Colon (tissue), 2 donors: ENCODE results near the gene MDM4.
"Not testable (repeated sequence)": the region's sequence is repeated elsewhere in the genome, so short reads cannot be mapped to it uniquely, and the experiment has no call there.

ENCODE experiments used
- FAIRE-seq: peaks from 2 replicates; lab custom pipeline; 2012; peaks lifted over from hg19 to GRCh38; lab: Jason Lieb, UNC
- donor health status: control.
- donor health status: control.

The MDM4 gene

DNA sequence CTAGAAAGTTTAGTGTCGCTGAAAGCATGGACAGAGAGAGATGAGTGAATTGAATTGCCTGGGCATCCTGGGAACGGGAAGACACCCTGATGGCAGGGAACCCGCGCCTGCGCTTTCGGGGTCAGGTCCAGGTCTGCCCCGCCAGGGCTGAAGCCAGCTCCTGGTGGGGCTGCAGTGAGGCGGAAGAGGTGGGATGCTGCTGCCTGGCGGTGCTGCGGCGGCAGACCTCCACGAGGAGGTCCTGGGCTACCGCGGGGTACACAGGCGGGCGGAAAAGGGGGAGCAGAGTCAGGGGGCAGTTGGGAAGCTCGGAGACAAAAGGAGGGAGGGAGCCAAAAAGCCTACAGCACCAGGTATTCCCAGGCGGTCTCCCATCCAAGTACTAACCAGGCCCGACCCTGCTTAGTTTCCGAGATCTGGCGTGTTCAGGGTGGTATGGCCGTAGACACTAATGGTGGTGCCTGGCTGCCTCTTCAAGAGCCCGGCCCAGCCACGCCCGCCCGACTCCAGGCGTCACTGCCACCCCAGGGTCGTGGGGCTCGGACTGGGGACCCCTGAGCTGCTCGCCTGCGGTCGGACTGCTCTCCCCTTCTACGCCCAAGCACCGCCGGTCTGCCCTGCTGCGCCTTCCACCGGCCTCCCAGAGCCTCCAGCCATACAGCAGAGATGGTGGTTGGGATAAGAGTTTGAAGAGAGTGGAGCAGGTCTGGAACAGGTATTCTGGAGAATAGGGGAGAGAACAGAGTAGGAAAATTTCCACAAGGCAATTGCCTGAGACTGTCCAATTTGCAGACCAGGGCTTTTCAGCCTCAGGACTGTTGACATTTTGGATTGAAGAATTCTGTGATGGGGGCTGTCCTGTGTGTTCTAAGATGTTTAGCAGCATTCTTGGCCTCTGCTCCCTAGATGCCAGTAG lies 46.1 kb downstream of the MDM4 start:
- no peak for FAIRE-seq

DNA sequence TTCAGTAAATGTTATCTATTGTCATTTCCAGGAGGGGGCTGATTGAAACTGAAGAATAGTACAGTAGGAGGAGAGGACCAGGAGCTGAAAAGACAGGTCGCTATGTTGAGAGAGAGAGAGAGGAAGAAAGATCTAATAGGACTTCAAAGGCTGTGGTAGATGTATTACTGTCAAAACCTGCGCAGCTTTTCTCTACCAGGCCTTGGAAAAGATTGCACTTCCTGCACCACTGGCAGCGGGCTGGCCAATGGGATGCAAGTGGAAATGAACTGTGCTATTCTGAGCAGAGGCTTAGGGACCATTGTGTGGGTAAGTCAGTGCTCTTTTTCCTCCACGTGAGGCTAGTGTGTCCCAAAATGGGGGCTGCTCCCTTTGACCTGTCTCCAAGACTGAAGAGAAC lies 47.1 kb downstream of the MDM4 start:
- no peak for FAIRE-seq

DNA sequence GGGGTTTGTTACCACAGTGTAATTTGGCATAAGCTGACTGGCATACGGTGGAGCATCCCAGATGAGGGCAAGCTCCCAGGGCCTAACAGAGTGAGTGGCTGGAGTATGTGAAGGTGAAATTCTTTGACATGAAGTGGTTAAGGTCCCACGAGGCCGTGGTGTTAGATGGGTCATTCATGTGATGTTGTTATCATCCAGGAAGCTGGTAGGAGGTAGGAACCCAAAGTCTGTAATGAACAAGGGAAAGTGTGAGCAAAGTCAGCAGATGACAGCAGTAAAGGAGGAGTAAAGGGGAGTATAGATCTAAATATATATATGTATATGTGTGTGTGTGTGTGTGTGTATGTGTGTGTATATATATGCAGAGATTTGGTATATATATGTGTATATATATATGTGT lies 47.6 kb downstream of the MDM4 start:
- FAIRE-seq: no peak

DNA sequence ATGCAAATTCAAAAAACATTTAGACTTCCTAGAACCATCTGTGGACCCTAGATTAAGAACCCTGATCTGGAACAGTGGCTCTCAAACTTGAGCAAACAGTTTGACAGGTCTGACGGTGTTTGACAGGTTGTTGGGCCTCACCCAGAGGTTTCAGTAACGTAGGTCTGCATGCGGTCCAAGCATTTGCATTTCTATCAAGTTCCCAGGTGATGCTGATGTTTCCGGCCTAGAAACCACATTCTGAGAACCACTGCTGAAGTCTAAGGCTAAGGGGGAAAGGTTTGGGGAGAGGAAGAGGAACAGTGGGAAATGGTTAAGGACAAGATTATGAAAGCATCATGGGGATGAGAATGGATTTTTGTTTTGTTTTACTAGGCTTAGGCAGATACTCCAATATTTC lies 48.6 kb downstream of the MDM4 start:
- no peak for FAIRE-seq

DNA sequence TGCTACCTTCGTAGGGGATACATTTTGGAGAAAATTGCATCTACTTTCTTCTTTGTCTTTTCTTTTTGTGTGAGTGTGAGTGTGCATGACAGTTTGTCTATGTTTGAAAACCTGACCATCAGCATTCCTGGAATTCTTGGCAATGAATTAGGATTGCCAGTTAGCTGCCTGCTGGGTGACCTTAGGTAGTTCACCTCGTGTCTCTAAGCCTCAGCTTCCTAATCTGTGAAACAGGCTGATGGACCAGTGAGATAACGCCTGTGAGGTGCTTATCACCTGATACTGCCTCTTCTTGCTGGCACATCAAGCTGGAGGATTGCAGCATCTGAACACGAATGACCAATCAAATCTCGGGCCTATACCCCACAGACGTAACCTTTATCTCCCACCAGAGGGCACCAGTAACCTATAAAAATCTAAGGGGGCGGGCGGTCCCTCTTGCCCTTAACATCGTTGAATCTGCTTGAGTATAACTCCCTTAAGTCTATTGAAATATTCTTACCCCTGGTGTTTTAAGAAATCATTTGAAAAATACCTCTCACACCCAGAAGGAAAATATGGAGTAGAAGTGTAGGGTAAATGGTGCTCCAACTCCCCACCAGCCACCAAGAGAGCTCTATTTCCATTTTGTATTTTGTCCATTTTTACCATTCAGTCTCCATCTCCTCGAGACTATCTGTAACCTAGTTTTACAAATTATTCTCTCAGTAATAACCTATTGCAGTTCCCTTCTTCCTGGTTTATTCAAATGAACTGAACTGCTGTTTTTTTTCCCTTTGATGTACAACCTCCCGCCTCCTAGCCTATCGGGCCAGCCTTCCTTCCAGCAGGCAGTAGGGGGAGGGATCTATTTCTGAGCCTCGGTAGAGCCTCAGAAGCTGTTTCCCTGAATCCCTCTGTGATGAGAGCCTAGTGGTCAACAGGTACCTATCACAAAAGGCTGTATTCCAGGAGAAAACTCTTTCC lies 49.7 kb downstream of the MDM4 start:
- no peak for FAIRE-seq

DNA sequence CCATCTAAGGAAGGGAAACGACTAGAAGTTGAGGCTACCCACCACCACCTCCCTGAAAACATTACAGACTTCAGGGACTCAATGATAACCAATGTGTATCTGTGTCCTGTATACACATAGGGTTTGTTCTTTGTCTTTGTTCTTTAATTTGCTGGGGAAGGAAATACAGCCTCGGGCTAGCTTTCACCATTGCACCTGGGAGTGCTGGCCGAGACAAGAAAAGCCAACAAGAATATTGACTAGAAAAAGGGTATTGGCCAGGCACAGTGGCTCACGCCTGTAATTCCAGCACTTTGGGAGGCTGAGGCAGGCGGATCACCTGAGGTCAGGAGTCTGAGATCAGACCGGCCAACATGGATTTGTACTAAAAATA lies 50.4 kb downstream of the MDM4 start:
- FAIRE-seq: no peak

DNA sequence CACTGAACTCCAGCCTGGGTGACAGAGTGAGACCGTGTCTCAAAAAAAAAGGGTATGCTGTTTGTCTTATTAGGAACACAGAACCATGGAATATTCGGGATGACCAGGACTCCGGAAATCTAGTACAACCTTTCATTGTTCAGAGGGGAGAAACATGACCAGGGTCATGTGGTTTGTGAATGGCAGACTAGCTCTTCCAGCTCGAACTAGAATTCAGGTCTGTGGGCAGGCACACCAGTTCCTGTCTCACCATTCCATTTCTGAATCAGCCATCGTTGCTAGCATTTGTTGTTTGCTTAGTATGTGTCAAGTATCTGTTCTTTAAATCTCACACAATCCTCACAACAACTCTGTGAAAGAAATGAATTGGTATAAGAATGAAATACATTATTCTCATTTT lies 50.9 kb downstream of the MDM4 start:
- no peak for FAIRE-seq

DNA sequence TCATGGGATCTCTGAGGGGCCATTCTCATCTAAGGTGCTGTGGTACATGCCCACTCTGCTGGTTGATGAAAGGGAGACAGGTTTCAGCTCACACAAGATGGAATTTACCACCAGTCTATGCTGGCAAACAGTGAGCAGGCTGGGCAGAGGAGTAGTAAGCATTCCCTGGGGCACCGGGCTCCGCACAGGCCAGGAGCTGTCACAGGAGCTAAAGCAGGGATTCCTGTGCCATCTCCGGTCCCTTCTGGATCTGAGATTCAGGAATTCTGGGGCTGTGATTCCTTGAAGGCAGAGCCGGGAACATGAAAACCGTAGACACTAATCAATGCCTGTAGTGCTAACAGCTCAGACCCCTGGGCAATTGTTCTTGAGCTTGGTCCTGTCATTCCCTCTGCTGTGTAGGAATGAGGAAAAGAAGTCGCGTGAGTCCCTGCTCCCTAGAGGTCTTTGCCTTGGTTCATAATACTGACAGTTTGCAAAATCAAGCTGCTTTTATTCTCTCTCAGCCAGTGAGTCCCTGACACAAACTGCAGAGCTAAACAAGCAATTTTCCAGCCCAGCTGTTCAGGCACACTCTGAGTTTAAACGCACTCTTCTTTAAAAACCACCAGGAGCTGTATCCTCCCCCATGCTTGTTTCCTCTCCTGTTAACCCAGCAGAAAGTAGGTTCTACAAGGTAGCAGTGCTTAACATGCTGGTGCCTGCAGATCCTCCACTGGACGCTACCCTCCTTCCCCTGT lies 52.5 kb downstream of the MDM4 start:
- FAIRE-seq: no peak

DNA sequence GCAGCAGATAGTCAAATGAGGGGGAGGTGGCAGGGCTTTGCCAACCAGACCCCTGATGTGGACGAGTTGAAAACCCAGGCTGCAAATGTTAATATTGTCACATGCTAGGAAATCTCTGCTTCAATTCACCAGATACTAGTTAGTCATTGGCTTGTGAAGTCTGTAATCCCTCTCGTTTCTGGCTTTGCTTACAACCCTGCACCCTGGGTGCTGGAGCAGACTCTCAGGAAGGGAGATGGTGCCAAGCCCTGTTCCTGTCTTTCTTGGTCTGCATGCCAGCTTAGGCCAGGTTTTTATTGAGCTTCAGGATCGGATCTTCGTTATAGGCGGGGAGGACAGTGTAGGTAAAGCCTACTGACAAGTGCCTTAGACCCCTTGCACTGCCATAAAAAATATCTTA lies 53.3 kb downstream of the MDM4 start:
- no peak for FAIRE-seq

DNA sequence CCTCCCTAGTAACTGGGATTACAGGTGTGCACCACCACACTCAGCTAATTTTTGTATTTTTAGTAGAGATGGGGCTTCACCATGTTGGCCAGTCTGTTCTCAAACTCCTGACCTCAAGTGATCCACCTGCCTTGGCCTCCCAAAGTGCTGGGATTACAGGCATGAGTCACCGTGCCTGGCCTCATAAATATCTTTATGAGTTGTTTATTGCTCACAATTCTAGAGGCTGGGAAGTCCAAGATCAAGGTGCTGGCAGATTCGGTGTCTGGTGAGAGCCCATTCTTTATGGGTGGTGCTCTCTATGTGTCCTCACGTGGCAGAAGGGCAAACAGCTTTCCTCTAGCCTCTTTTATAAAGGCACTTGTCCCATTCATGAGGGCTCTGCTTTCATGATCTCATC lies 53.8 kb downstream of the MDM4 start:
- FAIRE-seq: not testable (repeated sequence)

DNA sequence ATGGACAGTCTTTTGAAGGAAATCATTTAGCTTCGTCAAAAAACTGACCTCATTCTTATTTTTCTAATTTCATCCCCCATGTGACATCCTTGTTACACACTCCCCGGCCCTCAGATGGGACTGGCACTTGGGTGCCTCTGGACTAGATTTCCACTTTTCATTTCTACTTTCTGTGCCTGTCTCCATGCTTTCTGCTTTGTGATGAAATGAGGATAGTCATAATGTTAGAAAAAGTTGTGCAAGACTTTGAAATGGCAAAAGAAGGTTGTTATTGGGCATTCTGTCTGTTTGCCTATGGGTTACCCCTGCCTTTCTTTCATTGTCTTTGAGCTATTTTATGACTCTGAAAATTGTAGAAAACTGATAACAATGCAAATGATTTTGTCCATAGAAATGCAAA lies 54.9 kb downstream of the MDM4 start:
- FAIRE-seq: no peak

DNA sequence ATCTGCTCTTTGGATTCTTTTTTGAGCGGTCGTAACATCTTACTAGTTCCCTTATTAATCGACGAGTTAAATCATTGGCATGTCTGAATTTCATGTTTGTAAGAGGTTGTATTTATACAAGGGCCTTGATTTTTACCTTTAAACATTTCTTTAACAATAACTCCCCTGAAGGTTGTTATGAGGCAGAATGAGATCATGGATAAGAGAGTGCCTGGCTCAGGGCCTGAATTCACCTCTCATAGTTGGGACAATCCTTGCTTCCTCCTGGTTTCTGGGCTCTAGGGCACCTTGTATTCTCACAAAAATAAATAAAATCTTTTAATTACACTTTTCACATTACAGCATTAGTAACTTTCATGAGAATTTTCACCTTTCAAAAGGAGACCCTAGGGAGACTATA lies 55.4 kb downstream of the MDM4 start:
- no peak for FAIRE-seq

DNA sequence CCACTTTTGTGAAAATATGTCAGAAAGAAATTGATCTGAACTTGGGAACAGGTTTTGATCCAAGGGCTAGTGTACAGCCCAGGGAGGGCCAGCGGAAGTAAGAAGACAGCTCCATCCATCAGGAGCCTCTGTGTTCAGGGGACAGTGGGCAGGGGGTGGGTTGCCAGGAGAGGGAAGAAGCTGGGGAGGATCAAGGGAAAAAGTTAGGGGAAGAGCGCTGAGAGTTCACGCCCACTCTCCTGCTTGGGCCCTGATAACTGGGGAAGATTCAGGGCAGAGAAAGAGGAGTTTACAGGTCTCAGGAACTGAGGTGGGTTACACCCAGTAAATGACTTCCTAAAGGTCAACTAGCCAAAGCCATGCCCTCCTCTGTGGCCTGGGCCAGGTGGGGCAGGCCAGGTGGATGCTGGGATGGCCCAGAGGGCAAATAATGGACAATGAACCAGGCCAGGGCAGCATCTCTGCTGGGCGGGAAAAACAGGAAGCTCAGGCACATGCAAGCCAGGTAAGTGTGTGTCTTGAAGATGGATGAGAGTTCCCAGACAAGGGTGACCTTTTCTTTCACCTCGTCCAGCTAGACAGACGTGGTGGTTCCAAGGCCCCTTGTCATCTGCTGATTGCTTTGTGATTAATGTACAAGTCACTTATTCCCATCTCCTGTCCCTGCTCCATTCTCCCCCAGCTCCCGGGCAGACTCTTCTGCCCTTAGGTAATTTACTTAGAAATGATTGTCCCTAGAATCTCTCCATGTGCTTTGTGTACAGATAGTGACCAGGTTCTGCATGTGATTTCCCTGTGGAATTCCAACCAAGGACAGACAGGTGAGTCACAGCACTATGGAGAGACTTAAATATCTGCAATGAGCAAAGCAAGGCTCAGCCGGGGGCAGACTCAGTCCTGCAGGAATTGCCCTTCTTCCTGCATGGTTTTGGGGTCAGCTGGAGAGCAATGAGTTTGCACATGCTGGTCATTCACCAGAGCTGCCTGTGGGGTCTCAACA lies 57.0 kb downstream of the MDM4 start:
- no peak for FAIRE-seq

DNA sequence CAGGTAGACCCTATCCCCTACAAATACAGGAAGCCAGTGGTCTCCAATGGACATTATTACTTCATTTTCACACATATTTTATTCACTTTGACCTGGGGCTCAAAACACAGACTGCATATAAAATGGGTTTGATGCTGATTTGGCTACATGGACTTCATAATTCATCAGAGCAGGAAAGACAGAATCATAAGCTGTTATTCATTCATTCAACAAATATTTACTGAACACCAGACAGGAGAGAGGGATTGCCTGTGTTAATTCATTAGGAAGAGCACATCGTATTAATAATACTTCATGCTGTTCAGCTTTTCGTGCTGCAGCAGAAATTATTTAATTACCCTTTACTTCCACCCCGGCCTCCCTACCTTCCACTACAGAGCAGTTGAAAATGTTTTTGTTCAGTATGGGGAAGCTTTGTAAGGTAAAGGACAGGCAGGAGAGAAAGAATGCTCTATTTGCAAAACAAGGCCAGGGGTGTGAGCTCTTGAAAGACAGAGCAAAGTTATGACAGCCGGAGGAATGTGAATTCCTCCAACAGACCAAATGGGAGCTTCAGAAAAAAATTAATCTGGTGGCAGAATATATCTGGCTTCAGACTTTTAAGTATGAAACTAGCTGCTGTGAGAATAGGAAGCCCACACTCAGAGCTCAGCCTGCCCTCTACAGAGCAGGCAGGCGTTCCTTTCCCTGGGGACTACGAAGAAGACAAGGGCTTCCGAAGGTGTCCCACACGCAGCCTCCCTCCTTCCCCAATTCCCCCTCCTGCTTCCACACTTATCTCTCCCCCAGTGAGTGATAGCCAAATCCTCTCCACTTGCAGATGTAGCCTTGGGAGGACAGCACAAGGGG lies 58.0 kb downstream of the MDM4 start:
- FAIRE-seq: no peak

DNA sequence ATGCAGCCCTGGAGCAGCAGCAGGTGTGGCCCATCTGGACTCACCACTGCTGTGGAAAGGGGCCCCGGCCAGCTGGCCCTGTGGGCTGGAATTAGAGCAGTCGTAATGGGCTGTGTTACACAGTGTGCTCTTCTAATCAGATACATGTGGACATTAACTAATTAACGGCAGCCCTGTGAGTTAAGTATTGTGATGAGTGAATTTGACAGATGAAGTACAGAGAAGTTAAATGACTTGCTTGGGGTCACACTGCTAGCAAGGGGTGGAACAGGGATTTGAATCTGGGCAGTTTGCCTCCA lies 58.6 kb downstream of the MDM4 start:
- FAIRE-seq: no peak

DNA sequence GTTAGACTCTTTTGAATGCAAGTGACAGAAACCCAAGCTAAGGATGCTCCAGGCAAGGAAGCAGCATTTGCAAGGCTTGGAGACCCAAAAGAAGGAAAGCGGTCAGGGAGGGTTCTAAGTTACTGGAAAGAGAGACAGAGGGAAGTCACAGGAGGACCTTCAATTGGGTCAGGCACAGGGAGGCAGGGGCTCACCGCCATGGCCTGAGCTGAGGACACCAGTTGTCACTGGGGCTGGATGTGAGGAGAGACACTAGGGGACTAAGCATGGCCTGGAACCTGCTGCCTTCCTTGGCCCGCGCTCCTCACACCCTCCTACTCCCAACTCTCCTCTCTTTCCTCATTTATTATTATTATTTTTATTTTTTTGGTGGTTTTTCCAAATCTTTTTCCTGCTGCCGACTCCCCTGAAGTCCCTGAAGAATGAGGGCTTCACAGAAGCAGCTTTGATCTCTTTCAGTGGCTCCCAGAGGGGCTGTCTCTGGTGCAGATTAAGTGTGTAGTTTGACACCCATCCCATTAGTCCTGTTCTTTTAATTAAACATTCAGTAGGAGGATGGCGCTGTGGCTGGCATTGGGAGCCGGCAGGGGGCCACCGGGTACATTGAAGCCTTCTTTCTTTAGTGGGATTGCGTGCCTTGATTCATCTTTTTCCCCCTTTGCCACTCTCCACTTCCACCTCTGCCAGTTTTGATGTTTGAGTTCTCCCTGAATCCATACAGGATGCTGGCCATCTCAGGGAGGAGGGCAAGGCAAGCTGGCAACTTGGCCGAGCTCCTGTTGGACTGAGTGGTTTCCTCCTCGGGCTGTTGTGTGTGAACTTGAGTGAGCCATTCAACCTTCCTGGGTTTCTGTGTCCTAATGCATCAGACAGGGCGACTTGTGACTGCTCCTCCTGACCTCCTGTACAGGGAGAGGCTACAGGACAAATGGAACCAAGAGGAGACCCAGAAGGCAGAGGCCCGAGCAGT lies 59.3 kb downstream of the MDM4 start:
- no peak for FAIRE-seq

DNA sequence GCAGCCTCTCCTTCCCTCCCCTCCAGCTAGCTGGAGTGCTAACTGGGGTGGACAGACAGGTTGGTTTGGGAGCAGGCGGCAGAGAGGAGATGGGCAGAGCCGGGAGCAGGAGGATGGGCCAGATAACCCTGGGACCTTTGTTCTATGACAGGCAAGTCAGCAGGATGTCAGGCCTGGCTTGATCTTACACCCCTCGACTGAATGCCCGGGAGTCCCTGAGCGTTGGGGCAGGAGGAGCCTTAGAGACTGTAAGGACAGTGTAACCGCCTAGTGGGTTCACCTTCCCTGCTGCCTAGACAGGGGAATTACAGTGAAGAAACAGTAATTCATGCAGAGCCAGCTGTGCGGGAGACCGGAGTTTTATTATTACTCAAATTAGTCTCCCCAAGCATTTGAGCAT lies 60.2 kb downstream of the MDM4 start:
- no peak for FAIRE-seq

DNA sequence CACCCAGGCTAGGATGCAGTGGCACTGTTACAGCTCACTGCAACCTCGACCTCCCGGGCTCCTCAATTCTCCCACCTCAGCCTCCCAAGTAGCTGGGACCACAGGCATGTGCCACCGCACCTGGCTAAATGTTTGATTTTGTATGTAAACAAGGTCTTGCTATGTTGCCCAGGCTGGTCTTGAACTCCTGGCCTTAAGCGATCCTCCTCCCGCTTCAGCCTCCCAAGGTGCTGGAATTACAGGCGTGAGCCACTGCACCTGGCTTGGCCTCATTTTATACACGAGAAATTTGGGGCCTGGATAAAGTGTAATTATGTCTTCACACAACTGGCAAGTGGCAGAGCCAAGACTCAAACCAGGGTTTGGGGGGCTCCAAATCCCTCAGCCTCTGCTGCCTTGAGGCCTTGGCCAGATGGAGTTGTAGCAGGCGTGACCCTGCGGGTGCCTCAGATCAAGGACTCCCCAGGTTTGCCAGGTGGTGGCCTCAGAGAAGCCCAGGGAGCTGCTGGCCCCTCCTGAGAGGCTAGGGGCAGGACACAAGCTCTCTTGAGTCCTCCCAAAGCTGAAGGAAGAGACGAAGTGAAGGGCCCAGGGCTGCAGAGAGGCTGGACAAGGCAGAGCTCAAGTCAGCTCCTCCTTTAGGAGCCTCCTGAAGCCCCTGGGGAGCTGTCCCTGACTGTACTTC lies 61.7 kb downstream of the MDM4 start:
- FAIRE-seq: no peak
